ENCODE measurements around the gene SLC5A1.
"Not testable (repeated sequence)": the region's sequence is repeated elsewhere in the genome, so short reads cannot be mapped to it uniquely, and the experiment has no call there.

SLC5A1 gene

GRCh38 chr22:32154727-32155126 is 111.7 kb downstream of the SLC5A1 start:
- H3K4me3 ChIP-seq (ENCODE audit: low read depth, low read length), result not testable (repeated sequence)

- not testable (repeated sequence) for H3K4me3 ChIP-seq (ENCODE audit: low read depth, low read length)
Observed at GRCh38 chr22:32157632-32158031, 114.6 kb downstream of the SLC5A1 start.

DNA sequence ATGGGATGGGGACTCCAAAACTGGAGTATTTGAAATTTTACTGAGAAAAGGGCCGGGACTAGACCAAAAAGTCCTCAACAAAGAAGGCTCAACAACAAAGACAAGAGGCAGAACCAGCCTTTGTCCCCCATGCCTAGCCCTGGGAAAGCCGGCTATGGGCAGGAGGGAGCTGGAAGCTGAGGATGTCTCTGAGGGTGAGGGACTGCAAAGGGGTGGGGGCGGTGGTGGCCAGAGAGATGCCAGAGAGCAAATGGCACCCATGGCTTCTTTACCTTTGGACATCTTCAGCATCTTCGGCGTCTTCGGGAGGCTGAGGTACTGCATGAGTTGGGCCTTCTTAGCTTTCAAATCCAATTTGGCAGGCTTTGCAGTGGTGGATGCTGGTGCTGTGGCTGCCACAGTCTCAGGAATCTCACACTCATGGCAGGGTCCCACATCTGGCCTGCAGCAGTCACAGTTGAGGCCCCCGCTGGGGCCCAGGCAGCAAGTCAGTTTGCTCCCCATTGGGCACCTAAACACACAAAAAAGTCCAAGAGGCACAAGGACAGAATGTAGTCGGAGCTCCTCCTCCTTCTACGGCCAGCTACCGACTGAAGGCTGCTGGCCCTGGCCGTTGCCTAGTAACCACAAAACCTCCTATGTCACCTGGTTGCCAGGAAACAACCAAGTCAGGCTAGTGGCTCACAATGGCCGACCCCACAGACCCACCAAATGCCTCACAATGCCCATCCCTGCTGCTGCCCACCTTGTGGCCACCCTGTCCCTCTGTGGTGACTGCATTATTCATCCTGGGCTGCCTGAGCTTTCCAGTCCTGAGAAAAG is 115.9 kb downstream of the SLC5A1 start, which contains the start of gene C22orf42:
C22orf42 (minus strand) TSS at position 592 of the 822 bp plus-strand sequence; CDS start at position 504, 88 bp downstream.
- no peak within 1 kb of the TSS for H3K4me3 ChIP-seq (ENCODE audit: low read depth, low read length)
- TF ChIP-seq, protein P1, sequence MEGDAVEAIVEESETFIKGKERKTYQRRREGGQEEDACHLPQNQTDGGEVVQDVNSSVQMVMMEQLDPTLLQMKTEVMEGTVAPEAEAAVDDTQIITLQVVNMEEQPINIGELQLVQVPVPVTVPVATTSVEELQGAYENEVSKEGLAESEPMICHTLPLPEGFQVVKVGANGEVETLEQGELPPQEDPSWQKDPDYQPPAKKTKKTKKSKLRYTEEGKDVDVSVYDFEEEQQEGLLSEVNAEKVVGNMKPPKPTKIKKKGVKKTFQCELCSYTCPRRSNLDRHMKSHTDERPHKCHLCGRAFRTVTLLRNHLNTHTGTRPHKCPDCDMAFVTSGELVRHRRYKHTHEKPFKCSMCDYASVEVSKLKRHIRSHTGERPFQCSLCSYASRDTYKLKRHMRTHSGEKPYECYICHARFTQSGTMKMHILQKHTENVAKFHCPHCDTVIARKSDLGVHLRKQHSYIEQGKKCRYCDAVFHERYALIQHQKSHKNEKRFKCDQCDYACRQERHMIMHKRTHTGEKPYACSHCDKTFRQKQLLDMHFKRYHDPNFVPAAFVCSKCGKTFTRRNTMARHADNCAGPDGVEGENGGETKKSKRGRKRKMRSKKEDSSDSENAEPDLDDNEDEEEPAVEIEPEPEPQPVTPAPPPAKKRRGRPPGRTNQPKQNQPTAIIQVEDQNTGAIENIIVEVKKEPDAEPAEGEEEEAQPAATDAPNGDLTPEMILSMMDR (IDR thresholded peaks at IDR 0.05; ENCODE audit: low read depth, low read length), result no peak

DNA sequence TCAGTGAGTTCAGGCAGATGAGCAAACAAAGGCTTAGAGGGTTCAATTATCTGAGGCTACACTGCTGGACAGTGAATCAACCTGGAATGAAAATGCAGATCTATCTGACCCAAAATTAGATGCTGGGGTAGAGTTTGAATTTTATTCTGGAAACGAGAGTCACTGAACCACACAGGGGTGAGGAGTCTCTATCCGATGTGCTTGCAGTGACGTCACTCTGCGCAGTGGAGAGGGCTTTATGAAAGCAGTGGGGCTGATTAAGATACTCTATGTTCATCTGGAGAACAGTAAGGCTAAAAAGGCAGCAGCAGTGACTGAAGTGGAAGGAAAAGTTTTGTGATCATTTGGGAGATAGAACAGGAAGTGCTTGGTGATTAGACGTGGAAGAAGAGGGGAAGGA is 117.3 kb downstream of the SLC5A1 start:
- not testable (repeated sequence) for H3K4me3 ChIP-seq (ENCODE audit: low read depth, low read length)

Data from WI38 (cell line).